B cell (primary cell): ENCODE data around the gene TNRC6A. TPM values are rescaled to one million over a fixed set of nuclear protein-coding genes. Genes with fewer than 3 reads are reported as not detected.

ENCODE experiments used
- ATAC-seq: fragments of 200-7000 bp; cut with Tn5 transposase; one replicate; pipeline ENCODE4 v1.10.0; 2021; ENCODE audit warnings: low read depth, mild to moderate bottlenecking, moderate number of reproducible peaks, moderate library complexity
- CTCF ChIA-PET: fragments of 350-600 bp; sonication (Branson Sonifier 250); formaldehyde crosslinking; loops from one replicate; lab custom pipeline; 2021; ENCODE audit warnings: antibody characterized with exemption, inconsistent platforms; lab: Charles Lee
- POLR2A ChIA-PET: fragments of 350-600 bp; sonication (Branson Sonifier 250); formaldehyde crosslinking; loops from one replicate; lab custom pipeline; 2021; ENCODE audit warnings: antibody characterized with exemption; lab: Charles Lee
- DNase-seq: peaks from one replicate; pipeline ENCODE4 v3.0.0; 2013
- H2AFZ ChIP-seq: 2 replicates; pipeline ENCODE4 v1.6.1; 2012; ENCODE audit warnings: mild to moderate bottlenecking, low read depth, low read length; ENCODE audit not compliant: insufficient read depth, poor library complexity, severe bottlenecking
- H3K27ac ChIP-seq, 2 donors: 1 replicate in 1 of 2; 2 replicates in 1 of 2; pipeline ENCODE4 v1.5.1; 2012 to 2013; ENCODE audit warnings: low read length in 2 of 2, mild to moderate bottlenecking in 2 of 2, moderate library complexity in 1 of 2
- H3K27me3 ChIP-seq, 4 experiments: fragments of 200-600 bp in 1 of 4; sonication (generic) in 1 of 4; replicated peaks in 1 of 4; 1 replicate in 2 of 4; 2 replicates in 2 of 4; pipeline versions ENCODE4 v1.6.1 to v1.7.0; 2013 to 2016; ENCODE audit warnings: low read length in 3 of 4, mild to moderate bottlenecking in 2 of 4, mixed read lengths in 1 of 4, moderate library complexity in 1 of 4; ENCODE audit not compliant: insufficient read depth in 4 of 4, control insufficient read depth in 3 of 4; ENCODE audit errors: control extremely low read depth in 1 of 4
- H3K36me3 ChIP-seq, 2 experiments: replicated peaks in 1 of 2; 1 replicate in 1 of 2; 2 replicates in 1 of 2; pipeline versions ENCODE4 v1.6.1 to v1.7.1; 2013; ENCODE audit warnings: low read length in 1 of 2; ENCODE audit not compliant: insufficient read depth in 2 of 2, control insufficient read depth in 1 of 2; ENCODE audit errors: control extremely low read depth in 1 of 2, extremely low read depth in 1 of 2
- H3K4me1 ChIP-seq, 2 donors: fragments of 200-600 bp in 1 of 2; sonication (generic) in 1 of 2; 1 replicate in 1 of 2; 2 replicates in 1 of 2; pipeline versions ENCODE4 v1.5.1 to v1.6.1; 2013 to 2017; ENCODE audit warnings: low read length in 2 of 2; ENCODE audit not compliant: control insufficient read depth in 2 of 2, insufficient read depth in 2 of 2
- H3K4me2 ChIP-seq: replicated peaks from 2 replicates; pipeline ENCODE3; 2012; ENCODE audit warnings: mild to moderate bottlenecking, low read depth, low read length; ENCODE audit not compliant: poor library complexity, severe bottlenecking
- H3K4me3 ChIP-seq, 5 experiments: fragments of 200-600 bp in 1 of 5; sonication (generic) in 1 of 5; 1 replicate in 3 of 5; 2 replicates in 2 of 5; pipeline versions ENCODE4 v1.5.1 to v1.7.0; 2011 to 2016; ENCODE audit warnings: low read length in 4 of 5, mild to moderate bottlenecking in 4 of 5, low read depth in 2 of 5, control low read depth in 1 of 5, moderate library complexity in 1 of 5; ENCODE audit not compliant: insufficient read depth in 1 of 5; ENCODE audit errors: control extremely low read depth in 1 of 5, extremely low read depth in 1 of 5
- H3K79me2 ChIP-seq: fragments of 200-600 bp; sonication (generic); one replicate; pipeline ENCODE4 v1.6.0; 2016; ENCODE audit warnings: low read length; ENCODE audit not compliant: control insufficient read depth, insufficient read depth
- H3K9ac ChIP-seq: fragments of 200-600 bp; sonication (generic); 2 replicates; pipeline ENCODE4 v1.6.1; 2017; ENCODE audit warnings: mild to moderate bottlenecking, low read length, moderate library complexity
- H3K9me3 ChIP-seq, 3 donors: one replicate each; pipeline versions ENCODE4 v1.6.1 to v1.7.1; 2013; ENCODE audit warnings: low read length in 2 of 3; ENCODE audit not compliant: control insufficient read depth in 2 of 3, insufficient read depth in 1 of 3; ENCODE audit errors: control extremely low read depth in 1 of 3
- H4K20me1 ChIP-seq: 2 replicates; pipeline ENCODE4 v1.6.0; 2012; ENCODE audit warnings: mild to moderate bottlenecking, low read length; ENCODE audit not compliant: insufficient read depth, control insufficient read depth, poor library complexity, severe bottlenecking
- H3K27ac Mint-ChIP-seq: one replicate; pipeline ENCODE4 v1.8.0; 2021; ENCODE audit warnings: mixed read lengths
- H3K27me3 Mint-ChIP-seq: one replicate; pipeline ENCODE4 v1.8.0; 2021; ENCODE audit warnings: mixed read lengths
- H3K4me1 Mint-ChIP-seq: one replicate; pipeline ENCODE4 v1.8.0; 2021; ENCODE audit warnings: mixed read lengths
- H3K4me3 Mint-ChIP-seq: one replicate; pipeline ENCODE4 v1.8.0; 2021; ENCODE audit warnings: mixed read lengths
- H3K9me3 Mint-ChIP-seq: one replicate; pipeline ENCODE4 v1.8.0; 2022; ENCODE audit warnings: mixed read lengths; ENCODE audit not compliant: insufficient read depth
- CTCF ChIP-seq: fragments of 200-600 bp; IDR thresholded peaks from one replicate; pipeline ENCODE4 v1.8.0; 2022; ENCODE audit warnings: antibody characterized with exemption, mild to moderate bottlenecking
- EZH2 ChIP-seq: IDR thresholded peaks from 2 replicates; pipeline ENCODE4 v1.6.1; 2012; ENCODE audit warnings: borderline replicate concordance, low read depth, mild to moderate bottlenecking, moderate library complexity, low read length; ENCODE audit not compliant: insufficient read depth, poor library complexity, severe bottlenecking
- WGBS: methylation state at CpG from one replicate; pipeline ENCODE4 v1.1.5; 2013; ENCODE audit warnings: missing lambda C conversion rate; ENCODE audit not compliant: insufficient coverage; 5-methylcytosine and 5-hydroxymethylcytosine counted together
- intact Hi-C: fragments of 100-400 bp; cut with micrococcal nuclease; formaldehyde crosslinking; loops from one replicate; pipeline ENCODE4 v1.10.0; 2022
- polyA plus RNA-seq: library from polyadenylated mRNA; depleted of rRNA; stranded (reverse); fragments of >200 nt; gene quantifications from 2 replicates; pipeline ENCODE4 v1.2.3, GENCODE V29; 2012
- total RNA-seq, 2 donors: library from RNA; stranded (reverse); fragments of 120-200 nt in 1 of 2; gene quantifications; 1 replicate in 1 of 2; 2 replicates in 1 of 2; pipeline versions ENCODE4 v1.2.3 to v1.2.4, GENCODE V29; 2013 to 2022

Gene TNRC6A
- total and polyA plus RNA-seq, 2 donors (not counting 1 experiment from before 2014, with no cell fraction given) = 79.3 to 104 TPM

- intact Hi-C loops = no loop called here
- Histone ChIP-seq H3K4me1 (no peaks in the 10 kb centered on the region), H3K9me3 (peaks cover 0 to 2% (median under 1%) of the 10 kb centered on the region in 3 donors), H3K36me3 (no peaks in the 10 kb centered on the region), H2AFZ (no peak overlapping the region), H3K27ac (no peak overlapping the region), H3K9ac (no peak overlapping the region), H3K4me3 (no peak overlapping the region), H3K4me2 (no peak overlapping the region), H3K79me2 (no peaks in the 10 kb centered on the region), H3K27me3 (peaks cover 0 to 7% (median 0%) of the 10 kb centered on the region in 4 experiments), H4K20me1 (no peaks in the 10 kb centered on the region)
- Mint-ChIP-seq H3K4me3 (no peak overlapping the region), H3K27me3 (peaks cover 11% of the 10 kb centered on the region), H3K9me3 (no peaks in the 10 kb centered on the region), H3K4me1 (no peaks in the 10 kb centered on the region), H3K27ac (no peak overlapping the region)
- TF ChIP-seq CTCF (no peak), EZH2 (no peak)
- ATAC-seq (no peak), DNase-seq (peak; percentile 39)
- ChIA-PET CTCF (no interaction called here), POLR2A (no interaction called here)
- 26% methylated on average over 6 of the region's 9 CpGs for WGBS
These were observed 129.0 kb downstream of the TNRC6A start for GRCh38 chr16:24858219-24859041.

- Histone ChIP-seq H3K9me3 (peaks cover 0 to 8% (median 6%) of the 10 kb centered on the region in 3 donors), H3K4me1 (no peaks in the 10 kb centered on the region), H2AFZ (no peak overlapping the region), H3K36me3 (no peaks in the 10 kb centered on the region), H3K4me2 (no peak overlapping the region), H3K9ac (no peak overlapping the region), H3K4me3 (no peak overlapping the region), H3K27me3 (peaks cover 0 to 7% (median 0%) of the 10 kb centered on the region in 4 experiments), H3K27ac (no peak overlapping the region), H4K20me1 (no peaks in the 10 kb centered on the region), H3K79me2 (no peaks in the 10 kb centered on the region)
- H3K4me3 Mint-ChIP-seq = no peak overlapping the region
- ATAC-seq = no peak
- CTCF ChIA-PET = interaction anchor here (1.1 kb wide), 1 partner anchor 10 kb away, joined by 3 read pairs; no protein-coding TSS in a partner anchor
- no peak overlapping the region for H3K27ac Mint-ChIP-seq
- no peaks in the 10 kb centered on the region for H3K4me1 Mint-ChIP-seq
- H3K27me3 Mint-ChIP-seq = peaks cover 13% of the 10 kb centered on the region
- DNase-seq = no peak
- no CpG with 5 or more reads among the region's 1 CpG for WGBS
- POLR2A ChIA-PET = no interaction called here
- H3K9me3 Mint-ChIP-seq = peaks cover 4% of the 10 kb centered on the region
- TF ChIP-seq CTCF = no peak
- no peak for TF ChIP-seq EZH2
- intact Hi-C loops = no loop called here
These were observed 132.0 kb downstream of the TNRC6A start for GRCh38 chr16:24861461-24861860.
